NCI-H2171 treated with DMSO at 0.1 percent for 48 hours (cell line): Measurements from ENCODE around the gene LXN.
"Not testable (repeated sequence)": the region's sequence is repeated elsewhere in the genome, so short reads cannot be mapped to it uniquely, and the experiment has no call there.

ENCODE experiments used
- DNase-seq: peaks from one replicate; lab custom pipeline; 2025; lab: John Stamatoyannopoulos, UW

The LXN gene, protein sequence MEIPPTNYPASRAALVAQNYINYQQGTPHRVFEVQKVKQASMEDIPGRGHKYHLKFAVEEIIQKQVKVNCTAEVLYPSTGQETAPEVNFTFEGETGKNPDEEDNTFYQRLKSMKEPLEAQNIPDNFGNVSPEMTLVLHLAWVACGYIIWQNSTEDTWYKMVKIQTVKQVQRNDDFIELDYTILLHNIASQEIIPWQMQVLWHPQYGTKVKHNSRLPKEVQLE

DNA sequence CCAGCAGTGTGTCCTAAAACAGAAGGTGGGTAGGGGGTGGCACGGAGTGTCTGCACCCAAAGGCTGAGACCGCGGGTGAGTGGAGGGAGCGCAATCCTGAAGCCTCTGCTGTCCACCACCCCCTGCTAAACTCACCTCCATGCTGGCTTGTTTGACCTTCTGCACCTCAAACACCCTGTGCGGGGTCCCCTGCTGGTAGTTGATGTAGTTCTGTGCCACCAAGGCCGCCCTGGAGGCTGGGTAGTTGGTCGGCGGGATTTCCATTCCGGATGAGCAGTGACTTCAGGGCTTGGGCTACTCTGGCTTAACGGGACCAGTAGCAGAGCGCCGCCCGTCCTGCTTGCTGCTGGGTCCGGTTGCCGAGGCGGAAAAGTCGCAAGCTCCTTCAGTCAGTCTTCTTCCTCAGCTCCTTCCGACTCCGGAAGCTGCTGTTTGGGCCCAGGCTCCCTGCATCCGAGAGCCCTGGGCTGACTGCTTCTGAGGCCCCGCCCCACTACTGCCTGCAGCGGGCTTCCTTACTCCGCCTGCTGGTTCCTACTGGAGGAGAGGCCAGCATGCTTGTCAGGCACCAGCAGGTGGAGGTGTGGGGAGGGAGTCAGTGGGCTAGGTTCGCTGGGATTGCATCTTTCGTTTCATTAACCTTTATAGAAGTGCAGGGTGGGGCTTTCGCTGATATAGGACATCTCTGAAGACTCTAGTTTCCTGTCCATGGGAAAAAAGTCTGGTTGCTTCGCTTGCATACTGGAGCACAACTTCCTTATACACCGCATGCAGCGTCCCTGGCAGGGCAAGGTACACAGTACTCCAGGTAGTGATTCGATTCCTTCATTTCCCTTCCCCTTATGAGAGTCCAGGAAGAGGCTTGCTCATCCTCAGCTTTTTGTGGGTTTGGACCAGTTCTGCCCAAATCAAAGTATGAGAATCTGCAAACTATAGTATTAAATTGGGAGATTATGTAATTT lies at the start of gene LXN:
LXN (minus strand) TSS at position 434 of the 962 bp plus-strand sequence; CDS start at position 264, 170 bp downstream.
- DNase-seq = peak; percentile 26

DNA sequence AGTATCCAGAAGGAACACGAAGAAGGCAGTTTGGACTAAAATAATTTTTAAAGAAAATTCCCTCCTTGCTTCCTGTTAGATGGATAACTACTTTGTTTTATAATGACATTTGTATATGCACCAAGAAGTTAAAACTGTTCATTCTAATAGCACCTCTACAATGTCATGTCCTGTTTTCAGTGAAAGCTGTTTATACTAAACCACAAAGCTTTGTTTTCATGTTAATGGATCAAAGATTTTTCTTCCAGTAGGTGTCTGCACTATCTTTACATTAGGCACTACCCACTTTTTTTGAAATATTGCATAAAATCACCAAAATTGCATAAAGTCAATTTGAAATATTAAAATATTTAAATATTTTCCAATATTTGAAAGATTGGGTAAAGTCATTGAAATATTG lies 49.7 kb upstream of the LXN start:
- DNase-seq = no peak

DNA sequence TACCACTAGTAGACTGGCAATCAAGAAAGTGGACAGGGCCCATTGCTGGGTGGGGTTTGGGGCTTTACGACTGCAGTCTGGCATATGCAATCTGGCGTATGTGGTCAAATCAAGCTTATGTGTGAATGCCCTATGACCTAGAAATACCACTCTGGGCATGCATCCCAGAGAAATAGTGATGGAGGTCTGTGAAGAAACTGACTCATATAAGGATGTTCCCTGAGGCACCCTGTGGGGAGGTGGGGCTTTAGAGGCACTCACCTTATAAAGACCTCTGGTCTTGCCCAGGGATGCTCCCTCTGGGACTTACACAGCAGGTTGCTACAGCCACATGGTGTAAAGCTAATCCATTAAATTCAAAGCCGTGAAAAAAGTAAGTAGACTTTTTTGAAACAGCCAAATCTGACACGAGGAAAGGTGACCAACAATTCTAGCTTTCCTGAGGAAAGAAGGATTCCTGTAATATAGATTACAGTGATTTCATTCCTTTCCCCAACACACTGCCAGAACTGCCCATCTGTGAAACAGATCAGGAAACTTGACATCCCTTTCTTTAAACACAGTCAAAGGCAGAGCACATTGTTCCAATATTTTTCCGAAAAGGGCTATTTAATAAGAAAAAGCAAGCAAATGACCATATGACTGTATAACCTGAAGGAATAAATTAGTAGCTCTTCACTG lies 46.2 kb upstream of the LXN start:
- no peak for DNase-seq

DNA sequence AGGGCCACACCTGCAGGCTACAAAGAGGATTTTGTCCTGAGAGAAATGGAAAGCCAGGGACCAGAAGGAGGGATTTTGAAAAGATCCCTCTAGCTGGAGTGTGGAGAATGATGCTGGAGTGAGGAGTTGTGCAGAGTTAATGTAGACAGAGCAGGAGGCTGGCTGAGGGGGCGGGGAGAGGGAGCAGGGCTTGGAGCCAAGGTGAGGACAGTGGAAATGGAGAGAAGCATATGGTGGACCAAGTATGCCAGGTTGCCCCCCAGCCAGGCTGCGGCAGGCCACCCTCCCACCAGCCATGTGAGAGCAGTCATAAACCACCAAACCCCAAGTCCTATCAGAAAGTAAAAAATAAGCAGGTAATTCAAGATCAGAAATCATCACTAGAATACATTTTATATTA lies 45.1 kb upstream of the LXN start:
- DNase-seq = no peak

DNA sequence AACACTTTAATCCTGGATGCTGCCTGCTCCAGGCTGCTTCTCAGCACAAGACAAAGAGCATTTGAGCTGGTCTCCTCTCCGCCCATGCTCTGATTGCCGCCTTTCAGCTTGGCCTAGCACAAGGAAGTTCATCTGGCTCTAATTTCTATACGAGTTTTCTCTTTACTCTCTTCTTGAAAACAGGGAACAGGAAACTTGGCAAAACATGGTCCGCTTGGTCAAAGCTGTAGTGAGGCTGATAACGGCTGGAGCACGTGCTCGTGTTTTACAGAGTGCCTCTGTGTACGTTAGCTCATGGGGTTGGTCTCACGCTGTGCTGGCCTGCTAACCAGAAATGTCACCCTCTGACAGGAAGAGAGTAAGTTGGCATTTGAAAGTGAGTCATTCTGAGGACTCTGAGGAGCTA lies 40.6 kb upstream of the LXN start:
- no peak for DNase-seq

DNA sequence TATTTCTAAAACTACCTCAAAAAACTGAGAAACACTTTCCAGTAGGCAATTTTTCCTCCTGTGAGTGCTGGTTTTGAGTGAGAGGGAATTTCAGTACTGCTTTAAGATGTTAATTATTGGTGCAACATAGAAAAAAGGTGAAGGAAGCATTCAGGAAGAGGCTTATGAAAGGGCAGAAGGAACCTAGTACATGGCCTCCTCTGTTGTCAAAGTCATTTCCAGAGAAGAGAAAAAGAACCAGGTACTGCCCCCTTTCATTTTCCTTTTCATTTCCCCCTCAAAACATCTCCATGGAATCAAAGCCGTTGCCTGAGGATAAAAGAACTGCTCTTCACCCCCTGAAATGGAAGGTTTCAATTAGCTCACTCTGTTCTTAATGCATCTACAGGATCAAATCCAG lies 40.0 kb upstream of the LXN start:
- no peak for DNase-seq

DNA sequence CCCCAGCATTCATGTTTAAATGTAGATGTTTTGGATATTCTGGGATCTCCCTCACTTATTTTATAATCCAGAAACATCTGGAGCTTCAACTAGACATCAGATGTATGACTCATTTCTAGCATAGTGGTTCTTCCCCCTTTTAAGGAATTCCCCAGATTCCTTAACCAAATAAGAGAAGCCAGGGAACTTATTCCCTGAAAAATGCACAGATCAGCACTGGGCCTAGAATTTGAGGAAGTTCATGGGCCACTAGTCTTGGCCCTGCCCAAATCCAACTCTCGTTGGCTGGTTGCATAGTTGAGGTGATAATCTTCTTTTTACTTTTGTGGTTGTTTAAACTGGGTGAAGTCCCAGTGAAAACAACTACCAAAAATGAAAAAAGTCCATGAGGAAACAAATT lies 39.4 kb upstream of the LXN start:
- DNase-seq = no peak

DNA sequence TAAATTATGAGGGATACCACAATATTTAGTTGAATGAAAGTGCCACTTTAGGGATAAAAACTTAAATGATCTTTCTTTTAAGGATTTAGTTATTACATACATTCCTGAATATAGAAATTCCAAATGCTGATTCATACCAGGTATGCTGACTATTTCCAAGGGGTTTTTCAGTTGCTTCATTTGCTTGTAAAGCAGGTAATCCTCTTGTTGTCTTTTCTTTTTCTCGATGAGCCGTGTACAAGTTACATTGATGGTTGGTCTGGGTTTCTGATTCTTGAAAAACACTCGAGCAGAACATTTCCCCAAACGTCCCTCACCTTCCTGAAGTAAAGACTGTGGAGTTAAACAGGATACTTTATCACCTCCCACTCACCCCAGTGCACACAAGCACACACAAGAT lies 38.2 kb upstream of the LXN start:
- DNase-seq = no peak

DNA sequence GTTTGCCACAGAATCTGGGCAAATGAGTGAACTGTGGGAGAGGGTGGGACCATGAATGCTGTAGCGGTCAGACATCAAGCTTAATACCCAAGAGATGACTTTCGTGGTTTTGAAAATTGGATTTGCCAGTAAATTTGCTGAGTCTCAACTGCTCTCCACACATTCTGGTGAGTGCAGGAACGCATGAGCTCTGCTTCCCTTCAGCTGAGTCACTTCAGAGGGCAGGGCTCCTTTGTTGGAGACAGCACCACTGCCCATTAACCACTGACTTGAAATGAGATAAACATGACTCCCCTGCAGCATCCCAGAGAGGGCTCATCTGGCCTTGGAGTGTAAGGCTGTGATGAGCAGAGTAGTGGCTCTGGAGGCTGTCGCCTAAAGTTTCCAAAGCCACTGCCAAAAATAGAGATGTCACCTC lies 37.2 kb upstream of the LXN start:
- no peak for DNase-seq

DNA sequence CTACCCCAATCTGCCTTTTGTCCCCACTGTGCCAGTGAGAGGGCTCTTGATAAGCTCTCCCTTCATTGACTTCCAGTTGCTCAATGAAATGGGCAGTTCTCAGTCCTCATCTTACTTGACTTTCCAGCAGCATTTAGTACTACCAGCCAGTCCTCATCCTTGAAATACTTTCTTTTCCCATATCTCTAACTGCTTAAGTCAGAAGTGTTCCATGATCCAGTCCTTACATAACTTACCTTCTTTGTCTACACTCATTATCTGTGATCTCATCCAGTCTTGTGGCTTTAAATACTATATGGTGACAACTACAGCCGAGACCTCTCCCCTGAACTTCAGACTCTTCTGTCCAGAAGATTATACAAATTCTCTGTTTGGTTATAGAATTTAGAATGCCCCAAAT lies 31.1 kb upstream of the LXN start:
- no peak for DNase-seq

DNA sequence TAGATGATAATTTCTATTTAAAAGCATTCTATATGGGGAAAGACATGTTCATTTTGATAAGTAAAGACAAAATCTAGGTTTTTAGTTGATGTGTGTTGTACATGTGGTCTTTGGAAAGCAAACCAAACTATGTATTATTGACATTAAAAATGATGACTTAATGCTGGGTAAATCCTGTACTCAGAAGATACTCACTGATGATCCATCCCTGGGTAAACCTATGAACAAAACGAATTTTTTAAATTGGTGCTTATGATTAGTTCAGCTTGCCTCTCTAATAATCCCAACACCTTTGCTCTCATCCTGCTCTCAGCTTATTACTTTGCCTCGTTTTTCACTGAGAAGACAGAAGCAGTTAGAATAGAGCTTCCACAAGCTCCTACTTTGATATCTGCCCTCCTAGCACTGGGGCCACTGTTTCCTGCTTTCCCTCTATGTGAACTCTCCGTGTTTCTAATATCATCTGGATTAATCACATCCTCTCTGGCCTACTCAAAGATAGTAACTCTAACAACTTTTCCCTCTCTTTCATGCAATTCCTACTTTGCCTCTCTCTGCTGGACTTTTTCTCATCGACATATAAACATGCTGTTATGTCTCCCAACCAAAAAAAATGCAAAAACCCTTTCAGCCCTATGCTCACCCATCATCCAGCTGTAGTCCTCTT lies 30.5 kb upstream of the LXN start:
- no peak for DNase-seq

DNA sequence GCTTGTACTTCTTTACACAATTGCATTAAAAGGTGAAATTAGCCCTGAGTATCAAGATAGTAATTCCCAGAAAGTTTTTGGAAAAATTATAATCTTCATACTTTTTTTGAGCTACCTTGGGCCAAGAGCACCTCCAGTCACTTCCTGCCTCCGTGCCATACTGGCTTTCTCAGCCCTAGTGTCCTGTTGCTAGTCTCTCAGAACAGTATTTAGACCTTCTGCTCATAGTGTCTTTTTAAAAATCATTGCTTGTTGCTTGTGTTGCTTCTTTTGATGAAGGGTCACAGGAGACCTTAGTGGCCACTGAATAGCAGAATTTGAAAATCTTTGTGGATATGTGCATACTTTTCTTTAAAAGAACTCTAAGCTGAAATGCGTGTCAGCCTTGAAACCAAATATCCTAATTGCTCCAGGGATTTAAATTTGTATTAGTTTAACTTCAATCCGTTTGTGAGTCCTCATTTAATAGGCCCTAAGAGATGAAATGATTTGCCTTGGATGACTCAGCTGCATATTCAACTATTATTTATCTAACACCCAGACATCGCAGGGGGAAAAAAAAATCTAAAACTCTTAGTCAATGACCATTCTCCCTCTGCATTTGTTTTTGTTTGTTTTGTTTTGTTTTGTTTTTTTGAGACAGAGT lies 29.1 kb upstream of the LXN start:
- no peak for DNase-seq

DNA sequence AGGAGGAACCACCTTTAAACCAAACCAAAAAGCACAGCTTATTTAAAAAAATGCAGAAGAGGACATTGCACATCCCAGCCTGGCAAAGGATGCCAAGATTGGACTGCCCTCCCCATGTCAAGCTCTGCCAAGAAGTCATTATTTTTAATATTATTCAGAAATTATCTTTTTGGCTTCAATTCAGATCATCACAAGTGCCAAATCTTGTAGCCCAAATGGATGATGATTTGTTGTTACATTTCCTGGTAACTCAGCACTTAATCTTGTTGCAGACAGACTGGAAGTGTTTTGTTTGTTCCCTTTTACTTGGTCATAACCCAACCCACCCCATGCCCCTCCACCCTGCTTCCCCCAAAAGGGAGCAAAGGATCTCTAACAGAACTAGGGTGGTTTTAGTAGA lies 28.1 kb upstream of the LXN start:
- no peak for DNase-seq

DNA sequence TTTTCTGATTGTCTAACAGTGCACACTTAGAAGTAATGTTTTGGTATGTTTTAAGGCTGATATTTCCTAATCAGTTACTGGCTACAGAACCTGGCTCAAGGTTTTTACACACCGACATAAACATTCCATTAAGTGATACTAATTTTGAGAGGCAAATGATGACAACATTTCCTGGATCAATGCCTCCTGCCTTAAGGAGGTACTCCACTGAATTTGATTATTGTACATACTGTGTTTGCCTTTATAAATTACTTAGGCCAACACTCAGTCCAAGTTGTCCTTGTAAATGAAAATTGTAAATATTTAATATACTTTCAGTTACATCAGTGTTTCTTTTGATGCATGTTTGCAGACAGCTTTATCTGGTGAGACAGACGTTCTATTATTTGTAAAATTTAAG lies 24.2 kb upstream of the LXN start:
- DNase-seq = no peak

DNA sequence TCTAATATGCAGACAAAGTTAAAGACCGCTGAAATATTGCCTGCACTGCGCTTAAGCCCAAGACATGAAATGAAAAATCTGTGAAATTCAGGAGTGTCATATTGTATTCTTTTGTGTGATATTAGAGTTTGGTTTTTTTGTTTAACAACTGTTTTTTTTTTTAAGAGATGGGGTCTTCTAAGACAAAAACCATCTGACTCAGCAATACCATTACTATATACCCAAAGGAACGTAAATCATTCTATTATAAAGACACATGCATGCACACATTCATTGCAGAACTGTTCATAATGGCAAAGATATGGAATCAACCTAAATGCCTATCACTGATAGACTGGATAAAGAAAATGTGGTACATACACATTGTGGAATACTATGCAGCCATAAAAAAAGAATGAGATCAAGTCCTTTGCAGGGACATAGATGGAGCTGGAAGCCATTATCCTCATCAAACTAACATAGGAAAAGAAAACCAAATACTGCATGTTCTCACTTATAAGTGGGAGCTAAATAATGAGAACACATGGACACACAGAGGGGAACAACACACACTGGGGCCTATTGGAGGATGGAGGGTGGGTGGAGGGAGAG lies 21.5 kb upstream of the LXN start:
- DNase-seq = not testable (repeated sequence)

DNA sequence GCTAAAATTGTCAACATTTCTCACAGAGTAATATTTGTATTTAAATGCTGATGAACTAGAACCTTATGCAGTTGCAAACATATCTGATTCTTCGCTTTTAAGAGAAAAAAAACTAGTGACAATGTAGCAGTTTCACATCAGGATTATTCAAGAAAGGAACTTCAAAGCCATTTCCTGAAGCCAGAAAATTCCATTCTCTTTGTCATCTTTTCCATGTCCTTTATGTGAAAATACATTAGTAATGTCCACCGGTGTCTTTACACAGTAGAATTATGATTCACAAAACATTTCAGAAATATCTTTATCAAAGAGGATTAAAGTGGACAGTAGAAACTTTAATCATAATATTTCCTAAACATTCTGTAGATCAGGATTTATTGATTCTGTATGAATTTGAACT lies 12.7 kb upstream of the LXN start:
- no peak for DNase-seq

DNA sequence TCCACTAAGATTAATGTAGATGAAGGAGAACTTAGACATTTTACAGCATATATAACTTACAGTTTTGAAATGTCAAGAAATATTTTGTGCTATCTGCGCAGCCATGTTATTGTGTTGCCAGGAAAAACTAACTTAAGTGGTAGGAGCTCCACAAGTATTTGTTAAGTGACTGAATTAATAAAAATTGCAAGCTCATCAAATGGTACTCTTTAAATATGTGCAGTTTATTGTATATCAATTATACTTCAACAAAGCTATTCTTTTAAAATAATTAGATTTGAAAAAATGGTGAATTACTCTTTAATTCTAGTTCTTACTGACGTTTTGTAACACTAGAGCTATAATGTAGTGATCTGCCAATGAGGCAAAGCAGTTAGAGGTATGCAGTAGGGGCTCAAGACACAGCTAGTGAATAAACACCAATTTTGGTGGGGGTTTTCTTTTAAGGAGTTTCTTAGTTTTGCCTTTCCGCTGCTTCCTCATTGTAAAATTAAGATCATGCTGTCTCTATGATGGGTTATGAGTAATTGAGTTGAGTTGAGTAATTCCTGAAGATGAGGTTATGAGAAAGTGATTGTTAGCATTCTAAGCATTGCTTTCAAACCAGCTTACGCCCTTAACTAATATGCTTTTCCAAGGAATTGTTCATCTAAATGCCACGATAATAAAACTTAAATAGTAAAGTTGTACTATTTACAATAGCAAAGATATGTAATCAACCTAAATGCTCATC lies 10.9 kb upstream of the LXN start:
- no peak for DNase-seq

DNA sequence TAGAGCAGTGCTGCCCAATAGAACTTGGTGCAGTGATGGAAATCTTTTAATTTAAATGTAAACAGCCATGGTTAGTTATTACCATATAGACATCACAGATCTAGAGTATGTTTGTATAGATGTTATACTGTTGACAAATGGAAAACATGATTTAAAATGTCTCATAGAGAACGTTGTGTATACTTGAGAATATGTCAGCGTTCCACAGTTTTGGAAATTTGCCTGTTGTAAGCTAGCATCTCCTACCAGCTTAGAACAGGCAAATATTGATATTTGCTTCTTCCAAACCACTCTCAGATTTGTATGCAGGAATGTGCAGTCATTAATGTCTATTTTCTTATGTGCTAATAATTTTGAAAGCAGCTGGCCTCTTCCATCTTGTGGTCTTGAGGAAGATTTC lies 8.4 kb upstream of the LXN start:
- no peak for DNase-seq

DNA sequence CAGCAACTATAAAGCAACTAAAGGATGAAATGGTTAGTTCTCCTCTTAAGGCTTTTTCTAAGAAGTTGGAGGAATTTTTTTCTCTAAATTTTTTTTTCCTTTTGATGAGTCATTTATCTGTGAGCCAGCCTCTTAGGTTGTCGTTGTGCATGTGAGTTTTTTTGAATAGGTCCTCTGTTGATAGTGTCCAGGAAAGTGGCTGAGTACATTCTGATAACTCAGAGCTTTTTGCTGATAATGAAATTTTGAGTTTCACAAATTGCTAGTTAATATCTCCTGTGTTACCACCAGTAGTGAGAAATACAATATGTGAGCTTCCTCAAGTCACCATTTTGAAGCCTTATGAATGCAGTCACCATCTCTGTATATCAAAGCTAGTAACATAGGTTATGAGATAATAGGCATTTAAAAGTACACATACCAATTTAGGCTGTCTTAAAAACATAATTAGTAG lies 7.1 kb upstream of the LXN start:
- no peak for DNase-seq

DNA sequence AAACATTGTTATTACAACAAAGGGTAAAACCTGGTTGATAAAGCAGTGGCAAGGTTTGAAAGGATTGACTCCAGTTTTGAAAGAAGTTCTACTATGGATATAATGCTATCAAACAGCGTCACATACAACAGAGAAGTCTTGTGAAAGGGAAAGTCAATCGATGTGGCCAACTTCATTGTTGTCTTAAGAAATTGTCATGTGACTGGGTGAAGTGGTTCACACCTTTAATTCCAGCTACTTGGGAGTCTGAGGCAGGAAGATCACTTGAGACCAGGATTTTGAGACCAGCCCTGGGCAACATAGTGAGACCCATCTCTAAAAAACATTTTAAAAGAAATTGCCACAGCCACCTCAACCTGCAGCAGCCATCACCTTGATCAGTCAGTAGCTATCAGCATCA lies 6.2 kb upstream of the LXN start:
- DNase-seq = no peak

DNA sequence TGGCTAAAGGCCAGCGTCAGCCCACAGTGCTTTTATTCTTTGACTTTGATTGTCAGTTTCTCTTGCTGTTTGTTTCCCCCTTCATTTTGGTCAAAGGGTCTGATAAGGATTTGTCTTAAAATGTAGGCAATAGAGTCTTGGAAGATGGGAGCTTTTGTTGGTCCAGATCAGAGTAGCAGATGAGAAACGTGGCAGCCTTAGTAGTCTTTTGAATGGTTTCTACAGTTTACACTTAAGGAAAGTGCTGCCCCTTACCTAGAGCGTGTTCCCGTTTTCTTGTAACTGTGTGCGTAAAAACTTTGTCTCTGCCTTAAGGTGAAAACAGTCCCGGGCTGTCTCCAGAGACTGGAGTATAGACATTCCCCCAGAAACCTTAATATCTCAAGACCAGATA lies 630 bp downstream of the LXN start:
- no peak for DNase-seq
